Neutrophil (primary cell): Measurements from ENCODE around the gene DOK3.
"Not testable (repeated sequence)": the region's sequence is repeated elsewhere in the genome, so short reads cannot be mapped to it uniquely, and the experiment has no call there.

Experiments used
- H3K27ac ChIP-seq: fragments of 200-600 bp; sonication (generic); 2 replicates; pipeline ENCODE4 v1.5.1; 2016; ENCODE audit warnings: mild to moderate bottlenecking, moderate library complexity
- H3K27me3 ChIP-seq: fragments of 200-600 bp; sonication (generic); 2 replicates; pipeline ENCODE4 v1.6.0; 2016; ENCODE audit warnings: mild to moderate bottlenecking
- H3K36me3 ChIP-seq: fragments of 200-600 bp; sonication (generic); 2 replicates; pipeline ENCODE4 v1.5.1; 2017
- H3K4me1 ChIP-seq, 2 experiments: fragments of 200-600 bp in 1 of 2; sonication (generic) in 1 of 2; 1 replicate in 1 of 2; 2 replicates in 1 of 2; pipeline versions ENCODE4 v1.5.1 to v1.6.1; 2013 to 2016; ENCODE audit warnings: low read depth in 1 of 2, low read length in 1 of 2, mild to moderate bottlenecking in 1 of 2, moderate library complexity in 1 of 2; ENCODE audit not compliant: control insufficient read depth in 1 of 2, insufficient read depth in 1 of 2
- H3K4me3 ChIP-seq, 2 experiments: fragments of 200-600 bp in 1 of 2; sonication (generic) in 1 of 2; 1 replicate in 1 of 2; 2 replicates in 1 of 2; pipeline ENCODE4 v1.5.1; 2013 to 2016; ENCODE audit warnings: low read depth in 1 of 2, low read length in 1 of 2, mild to moderate bottlenecking in 1 of 2, moderate library complexity in 1 of 2
- H3K9me3 ChIP-seq: fragments of 200-600 bp; sonication (generic); 2 replicates; pipeline ENCODE4 v1.5.1; 2016
- TF ChIP-seq, protein P1 (sequence below): fragments of 200-600 bp; sonication (generic); IDR thresholded peaks from 2 replicates; pipeline ENCODE4 v1.5.1; 2016; ENCODE audit warnings: antibody characterized with exemption

DOK3 gene

GRCh38 chr5:177539411-177539810 lies 29.8 kb upstream of the DOK3 start:
- H3K4me3 ChIP-seq, result no peak overlapping the region
- TF ChIP-seq, protein P1, sequence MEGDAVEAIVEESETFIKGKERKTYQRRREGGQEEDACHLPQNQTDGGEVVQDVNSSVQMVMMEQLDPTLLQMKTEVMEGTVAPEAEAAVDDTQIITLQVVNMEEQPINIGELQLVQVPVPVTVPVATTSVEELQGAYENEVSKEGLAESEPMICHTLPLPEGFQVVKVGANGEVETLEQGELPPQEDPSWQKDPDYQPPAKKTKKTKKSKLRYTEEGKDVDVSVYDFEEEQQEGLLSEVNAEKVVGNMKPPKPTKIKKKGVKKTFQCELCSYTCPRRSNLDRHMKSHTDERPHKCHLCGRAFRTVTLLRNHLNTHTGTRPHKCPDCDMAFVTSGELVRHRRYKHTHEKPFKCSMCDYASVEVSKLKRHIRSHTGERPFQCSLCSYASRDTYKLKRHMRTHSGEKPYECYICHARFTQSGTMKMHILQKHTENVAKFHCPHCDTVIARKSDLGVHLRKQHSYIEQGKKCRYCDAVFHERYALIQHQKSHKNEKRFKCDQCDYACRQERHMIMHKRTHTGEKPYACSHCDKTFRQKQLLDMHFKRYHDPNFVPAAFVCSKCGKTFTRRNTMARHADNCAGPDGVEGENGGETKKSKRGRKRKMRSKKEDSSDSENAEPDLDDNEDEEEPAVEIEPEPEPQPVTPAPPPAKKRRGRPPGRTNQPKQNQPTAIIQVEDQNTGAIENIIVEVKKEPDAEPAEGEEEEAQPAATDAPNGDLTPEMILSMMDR, result no peak
- H3K36me3 ChIP-seq, result peaks cover 58% of the 10 kb centered on the region
- H3K27ac ChIP-seq, result peak overlapping the region; percentile 61
- H3K9me3 ChIP-seq, result no peaks in the 10 kb centered on the region
- no peaks in the 10 kb centered on the region for H3K27me3 ChIP-seq
- H3K4me1 ChIP-seq, result peaks cover 24 to 27% of the 10 kb centered on the region in 2 experiments

DNA sequence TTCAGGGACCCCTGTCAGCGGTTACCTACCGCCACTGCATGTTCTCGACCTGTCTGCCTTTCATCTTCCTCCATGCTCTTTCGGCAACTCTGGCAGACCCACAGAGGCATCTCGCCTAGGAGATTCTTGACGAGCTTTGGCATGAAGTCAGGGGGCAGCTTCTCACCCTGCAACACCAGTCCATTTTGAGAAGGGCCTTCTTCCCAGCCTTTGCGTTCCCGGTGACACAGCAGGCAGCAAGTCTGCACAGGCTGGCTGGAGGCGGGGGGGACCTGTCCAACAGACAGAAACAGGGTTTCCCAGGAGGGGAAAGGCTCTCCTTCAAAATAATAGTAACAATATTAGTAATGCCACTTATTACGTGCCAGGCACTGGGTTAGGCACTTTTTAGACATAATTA lies 29.2 kb upstream of the DOK3 start:
- Histone ChIP-seq H3K9me3 (no peaks in the 10 kb centered on the region), H3K27ac (peak overlapping the region; percentile 61), H3K27me3 (no peaks in the 10 kb centered on the region), H3K4me1 (peaks cover 24 to 27% of the 10 kb centered on the region in 2 experiments), H3K4me3 (no peak overlapping the region), H3K36me3 (peaks cover 62% of the 10 kb centered on the region)
- TF ChIP-seq, protein P1, result no peak

- TF ChIP-seq, protein P1, result no peak
- no peaks in the 10 kb centered on the region for H3K27me3 ChIP-seq
- no peak overlapping the region for H3K4me3 ChIP-seq
- no peak overlapping the region for H3K27ac ChIP-seq
- peaks cover 71% of the 10 kb centered on the region for H3K36me3 ChIP-seq
- H3K4me1 ChIP-seq, result peaks cover 24% of the 10 kb centered on the region in 2 experiments
- H3K9me3 ChIP-seq, result no peaks in the 10 kb centered on the region
These were observed 28.0 kb upstream of the DOK3 start for GRCh38 chr5:177537389-177538361.

DNA sequence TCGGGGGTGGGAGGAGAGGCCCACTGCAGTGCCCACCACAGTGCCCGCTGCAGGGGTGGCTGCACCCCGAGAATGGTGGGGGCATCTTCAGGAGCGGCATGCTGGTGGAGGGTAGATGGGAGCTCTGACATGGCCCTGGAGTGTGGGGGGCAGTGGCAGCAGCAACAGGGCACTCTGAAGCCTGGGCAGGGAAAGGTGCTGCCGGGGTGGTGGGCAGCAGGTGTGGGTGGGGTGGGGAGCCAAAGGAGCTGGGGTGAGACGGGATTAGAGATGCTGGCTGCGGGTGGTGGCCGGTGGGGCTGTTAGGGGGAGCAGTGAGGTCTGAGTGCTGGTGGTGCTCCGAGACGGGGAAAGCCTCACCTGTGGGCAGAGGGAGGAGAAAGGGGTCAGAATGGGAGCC lies 26.8 kb upstream of the DOK3 start:
- no peaks in the 10 kb centered on the region for H3K27me3 ChIP-seq
- H3K9me3 ChIP-seq, result no peaks in the 10 kb centered on the region
- no peak overlapping the region for H3K27ac ChIP-seq
- H3K4me3 ChIP-seq, result no peak overlapping the region
- peaks cover 76% of the 10 kb centered on the region for H3K36me3 ChIP-seq
- peaks cover 24% of the 10 kb centered on the region in 2 experiments for H3K4me1 ChIP-seq
- TF ChIP-seq, protein P1, result no peak

DNA sequence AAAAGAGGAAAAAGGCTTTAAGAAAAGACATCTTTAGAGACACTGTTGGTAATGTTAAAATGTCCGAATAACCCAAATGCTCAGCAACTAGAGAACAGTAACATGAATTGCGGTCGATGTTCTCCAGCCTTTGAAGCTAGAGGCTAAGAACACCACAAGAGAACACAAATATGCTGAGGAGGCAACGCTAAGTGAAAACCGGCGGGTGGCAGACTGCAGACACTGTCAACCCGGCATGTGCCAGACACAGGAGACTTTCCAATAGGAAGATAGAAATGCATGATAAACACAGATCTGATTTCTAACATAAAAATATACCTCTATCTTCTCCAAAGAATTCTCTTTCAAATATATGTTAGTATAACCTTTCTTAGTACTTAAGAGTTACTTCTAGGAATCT lies 25.5 kb upstream of the DOK3 start:
- Histone ChIP-seq H3K36me3 (peaks cover 89% of the 10 kb centered on the region), H3K4me1 (peaks cover 12% of the 10 kb centered on the region in 2 experiments), H3K9me3 (no peaks in the 10 kb centered on the region), H3K27ac (no peak overlapping the region), H3K27me3 (no peaks in the 10 kb centered on the region), H3K4me3 (no peak overlapping the region)
- TF ChIP-seq, protein P1, result no peak

DNA sequence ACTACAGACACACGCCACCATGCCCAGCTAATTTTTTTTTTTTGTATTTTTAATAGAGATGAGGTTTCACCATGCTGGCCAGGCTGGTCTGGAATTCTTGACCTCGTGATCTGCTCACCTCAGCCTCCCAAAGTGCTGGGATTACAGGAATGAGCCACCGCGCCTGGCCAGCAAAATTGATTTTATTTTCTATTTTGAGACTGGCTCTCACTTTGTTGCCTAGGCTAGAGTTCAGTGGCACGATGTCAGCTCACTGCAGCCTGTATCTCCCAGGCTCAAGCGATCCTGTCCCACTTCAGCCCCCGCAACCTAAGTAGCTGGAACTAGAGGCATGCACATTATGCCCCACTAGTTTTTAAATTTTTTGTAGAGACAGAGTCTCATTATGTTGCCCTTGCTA lies 24.8 kb upstream of the DOK3 start:
- H3K36me3 ChIP-seq, result peaks cover 95% of the 10 kb centered on the region
- H3K27ac ChIP-seq, H3K9me3 ChIP-seq, H3K4me1 ChIP-seq, H3K4me3 ChIP-seq, H3K27me3 ChIP-seq: not testable (repeated sequence)
